K562 (cell line): ENCODE measurements around the gene OTX2. TPM values are rescaled to one million over a fixed set of nuclear protein-coding genes. Genes with fewer than 3 reads are reported as not detected.

Source experiments
- CXXC5 ChIP-seq: fragments of 250-450 bp; sonication (Bioruptor Pico); IDR thresholded peaks from 2 replicates; pipeline ENCODE4 v1.8.0; 2022; ENCODE audit warnings: inconsistent platforms, mild to moderate bottlenecking, moderate library complexity
- HDAC2 ChIP-seq: fragments of 450-650 bp; IDR thresholded peaks from 2 replicates; pipeline ENCODE4 v1.6.1; 2016; ENCODE audit warnings: mild to moderate bottlenecking
- PHF8 ChIP-seq: fragments of 200-600 bp; sonication (generic); IDR thresholded peaks from 2 replicates; pipeline ENCODE4 v1.6.1; 2012; ENCODE audit warnings: mixed run types, mild to moderate bottlenecking, inconsistent platforms, low read length, moderate library complexity, borderline replicate concordance
- POLR2H ChIP-seq: IDR thresholded peaks from 2 replicates; pipeline ENCODE4 v1.6.1; 2016; ENCODE audit warnings: missing genetic modification characterization, low read depth, mild to moderate bottlenecking, control low read depth, missing compliant biosample characterization, moderate library complexity
- polyA plus RNA-seq, 8 experiments: library from polyadenylated mRNA; depleted of rRNA in 4 of 8; stranded (reverse) in 5 of 8; unstranded in 3 of 8; fragments of >200 nt; fragmentation: Nextera tagmentation in 2 of 8; fragmentation: Illumina TruSeq in 1 of 8; extraction: Ambion mirVana in 2 of 8; extraction: Trizol in 1 of 8; gene quantifications; 2 replicates each; pipeline versions ENCODE4 v1.2.1 to v1.2.3, GENCODE V29; 2011 to 2014; ENCODE audit warnings: inconsistent platforms in 1 of 8, missing spikeins in 1 of 8
- total RNA-seq, 7 experiments: library from RNA; depleted of rRNA in 6 of 7; stranded (reverse); fragments of >200 nt in 6 of 7; fragmentation: Illumina TruSeq in 2 of 7; extraction: Trizol in 2 of 7; gene quantifications; 2 replicates each; pipeline versions ENCODE4 v1.2.1 to v1.2.3, GENCODE V29; 2011 to 2021; ENCODE audit warnings: low replicate concordance in 1 of 7
- TF ChIP-seq, protein P1 (sequence below): fragments of 450-650 bp; IDR thresholded peaks from 2 replicates; pipeline ENCODE4 v1.6.1; 2016; ENCODE audit warnings: mild to moderate bottlenecking, moderate library complexity

The OTX2 gene
- total and polyA plus RNA-seq, 9 of the 15 experiments (the other 6 are each of a cell fraction or from before 2014, with no cell fraction given), result not detected

DNA sequence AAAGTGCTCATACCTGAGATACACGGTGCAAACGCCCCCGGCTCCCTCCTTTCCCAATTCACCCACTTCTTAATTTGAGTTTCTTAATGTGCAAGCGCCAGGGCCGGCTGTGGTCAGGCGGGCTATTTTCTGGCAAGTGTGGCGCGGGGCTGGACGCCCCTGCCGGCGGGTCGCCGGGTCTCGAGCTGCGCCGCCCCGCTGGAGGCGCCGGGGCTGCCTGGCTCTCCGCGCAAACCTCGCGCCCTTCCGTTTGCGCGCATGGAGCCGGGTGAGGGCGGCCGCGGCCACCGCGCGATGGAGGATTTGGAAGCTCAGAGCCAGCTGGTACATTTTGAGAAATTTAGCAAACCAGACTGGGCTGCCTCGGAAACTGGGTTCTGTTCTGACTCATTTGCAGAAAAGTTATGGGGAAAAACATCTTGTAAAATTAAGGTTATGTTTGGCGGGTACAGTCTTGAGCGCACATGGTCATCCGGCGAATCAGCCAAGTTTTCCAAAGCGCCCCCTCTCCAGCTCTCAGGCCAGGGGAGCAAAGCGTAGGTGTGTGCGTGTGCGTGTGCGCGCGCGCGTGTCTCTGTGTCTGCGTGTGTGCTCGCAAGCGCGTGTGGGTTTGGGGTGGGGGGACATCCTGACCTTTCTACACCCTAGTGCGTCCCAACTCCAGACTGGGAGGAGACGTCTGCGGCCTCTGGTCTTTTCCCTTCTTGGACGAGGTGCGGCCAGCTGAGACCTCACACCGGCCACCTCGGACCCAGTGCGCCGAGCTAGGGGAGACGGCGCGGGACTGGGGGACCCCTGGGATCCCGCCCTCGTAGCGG lies 6.5 kb upstream of the OTX2 start (continued):
- TF ChIP-seq, protein P1, sequence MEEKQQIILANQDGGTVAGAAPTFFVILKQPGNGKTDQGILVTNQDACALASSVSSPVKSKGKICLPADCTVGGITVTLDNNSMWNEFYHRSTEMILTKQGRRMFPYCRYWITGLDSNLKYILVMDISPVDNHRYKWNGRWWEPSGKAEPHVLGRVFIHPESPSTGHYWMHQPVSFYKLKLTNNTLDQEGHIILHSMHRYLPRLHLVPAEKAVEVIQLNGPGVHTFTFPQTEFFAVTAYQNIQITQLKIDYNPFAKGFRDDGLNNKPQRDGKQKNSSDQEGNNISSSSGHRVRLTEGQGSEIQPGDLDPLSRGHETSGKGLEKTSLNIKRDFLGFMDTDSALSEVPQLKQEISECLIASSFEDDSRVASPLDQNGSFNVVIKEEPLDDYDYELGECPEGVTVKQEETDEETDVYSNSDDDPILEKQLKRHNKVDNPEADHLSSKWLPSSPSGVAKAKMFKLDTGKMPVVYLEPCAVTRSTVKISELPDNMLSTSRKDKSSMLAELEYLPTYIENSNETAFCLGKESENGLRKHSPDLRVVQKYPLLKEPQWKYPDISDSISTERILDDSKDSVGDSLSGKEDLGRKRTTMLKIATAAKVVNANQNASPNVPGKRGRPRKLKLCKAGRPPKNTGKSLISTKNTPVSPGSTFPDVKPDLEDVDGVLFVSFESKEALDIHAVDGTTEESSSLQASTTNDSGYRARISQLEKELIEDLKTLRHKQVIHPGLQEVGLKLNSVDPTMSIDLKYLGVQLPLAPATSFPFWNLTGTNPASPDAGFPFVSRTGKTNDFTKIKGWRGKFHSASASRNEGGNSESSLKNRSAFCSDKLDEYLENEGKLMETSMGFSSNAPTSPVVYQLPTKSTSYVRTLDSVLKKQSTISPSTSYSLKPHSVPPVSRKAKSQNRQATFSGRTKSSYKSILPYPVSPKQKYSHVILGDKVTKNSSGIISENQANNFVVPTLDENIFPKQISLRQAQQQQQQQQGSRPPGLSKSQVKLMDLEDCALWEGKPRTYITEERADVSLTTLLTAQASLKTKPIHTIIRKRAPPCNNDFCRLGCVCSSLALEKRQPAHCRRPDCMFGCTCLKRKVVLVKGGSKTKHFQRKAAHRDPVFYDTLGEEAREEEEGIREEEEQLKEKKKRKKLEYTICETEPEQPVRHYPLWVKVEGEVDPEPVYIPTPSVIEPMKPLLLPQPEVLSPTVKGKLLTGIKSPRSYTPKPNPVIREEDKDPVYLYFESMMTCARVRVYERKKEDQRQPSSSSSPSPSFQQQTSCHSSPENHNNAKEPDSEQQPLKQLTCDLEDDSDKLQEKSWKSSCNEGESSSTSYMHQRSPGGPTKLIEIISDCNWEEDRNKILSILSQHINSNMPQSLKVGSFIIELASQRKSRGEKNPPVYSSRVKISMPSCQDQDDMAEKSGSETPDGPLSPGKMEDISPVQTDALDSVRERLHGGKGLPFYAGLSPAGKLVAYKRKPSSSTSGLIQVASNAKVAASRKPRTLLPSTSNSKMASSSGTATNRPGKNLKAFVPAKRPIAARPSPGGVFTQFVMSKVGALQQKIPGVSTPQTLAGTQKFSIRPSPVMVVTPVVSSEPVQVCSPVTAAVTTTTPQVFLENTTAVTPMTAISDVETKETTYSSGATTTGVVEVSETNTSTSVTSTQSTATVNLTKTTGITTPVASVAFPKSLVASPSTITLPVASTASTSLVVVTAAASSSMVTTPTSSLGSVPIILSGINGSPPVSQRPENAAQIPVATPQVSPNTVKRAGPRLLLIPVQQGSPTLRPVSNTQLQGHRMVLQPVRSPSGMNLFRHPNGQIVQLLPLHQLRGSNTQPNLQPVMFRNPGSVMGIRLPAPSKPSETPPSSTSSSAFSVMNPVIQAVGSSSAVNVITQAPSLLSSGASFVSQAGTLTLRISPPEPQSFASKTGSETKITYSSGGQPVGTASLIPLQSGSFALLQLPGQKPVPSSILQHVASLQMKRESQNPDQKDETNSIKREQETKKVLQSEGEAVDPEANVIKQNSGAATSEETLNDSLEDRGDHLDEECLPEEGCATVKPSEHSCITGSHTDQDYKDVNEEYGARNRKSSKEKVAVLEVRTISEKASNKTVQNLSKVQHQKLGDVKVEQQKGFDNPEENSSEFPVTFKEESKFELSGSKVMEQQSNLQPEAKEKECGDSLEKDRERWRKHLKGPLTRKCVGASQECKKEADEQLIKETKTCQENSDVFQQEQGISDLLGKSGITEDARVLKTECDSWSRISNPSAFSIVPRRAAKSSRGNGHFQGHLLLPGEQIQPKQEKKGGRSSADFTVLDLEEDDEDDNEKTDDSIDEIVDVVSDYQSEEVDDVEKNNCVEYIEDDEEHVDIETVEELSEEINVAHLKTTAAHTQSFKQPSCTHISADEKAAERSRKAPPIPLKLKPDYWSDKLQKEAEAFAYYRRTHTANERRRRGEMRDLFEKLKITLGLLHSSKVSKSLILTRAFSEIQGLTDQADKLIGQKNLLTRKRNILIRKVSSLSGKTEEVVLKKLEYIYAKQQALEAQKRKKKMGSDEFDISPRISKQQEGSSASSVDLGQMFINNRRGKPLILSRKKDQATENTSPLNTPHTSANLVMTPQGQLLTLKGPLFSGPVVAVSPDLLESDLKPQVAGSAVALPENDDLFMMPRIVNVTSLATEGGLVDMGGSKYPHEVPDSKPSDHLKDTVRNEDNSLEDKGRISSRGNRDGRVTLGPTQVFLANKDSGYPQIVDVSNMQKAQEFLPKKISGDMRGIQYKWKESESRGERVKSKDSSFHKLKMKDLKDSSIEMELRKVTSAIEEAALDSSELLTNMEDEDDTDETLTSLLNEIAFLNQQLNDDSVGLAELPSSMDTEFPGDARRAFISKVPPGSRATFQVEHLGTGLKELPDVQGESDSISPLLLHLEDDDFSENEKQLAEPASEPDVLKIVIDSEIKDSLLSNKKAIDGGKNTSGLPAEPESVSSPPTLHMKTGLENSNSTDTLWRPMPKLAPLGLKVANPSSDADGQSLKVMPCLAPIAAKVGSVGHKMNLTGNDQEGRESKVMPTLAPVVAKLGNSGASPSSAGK, result no peak
- TF ChIP-seq POLR2H (no peak), PHF8 (no peak), HDAC2 (no peak), CXXC5 (CRISPR knock-in tag) (no peak)
